ENCODE measurements around the gene NT5DC1.

- TF ChIP-seq, protein P1, sequence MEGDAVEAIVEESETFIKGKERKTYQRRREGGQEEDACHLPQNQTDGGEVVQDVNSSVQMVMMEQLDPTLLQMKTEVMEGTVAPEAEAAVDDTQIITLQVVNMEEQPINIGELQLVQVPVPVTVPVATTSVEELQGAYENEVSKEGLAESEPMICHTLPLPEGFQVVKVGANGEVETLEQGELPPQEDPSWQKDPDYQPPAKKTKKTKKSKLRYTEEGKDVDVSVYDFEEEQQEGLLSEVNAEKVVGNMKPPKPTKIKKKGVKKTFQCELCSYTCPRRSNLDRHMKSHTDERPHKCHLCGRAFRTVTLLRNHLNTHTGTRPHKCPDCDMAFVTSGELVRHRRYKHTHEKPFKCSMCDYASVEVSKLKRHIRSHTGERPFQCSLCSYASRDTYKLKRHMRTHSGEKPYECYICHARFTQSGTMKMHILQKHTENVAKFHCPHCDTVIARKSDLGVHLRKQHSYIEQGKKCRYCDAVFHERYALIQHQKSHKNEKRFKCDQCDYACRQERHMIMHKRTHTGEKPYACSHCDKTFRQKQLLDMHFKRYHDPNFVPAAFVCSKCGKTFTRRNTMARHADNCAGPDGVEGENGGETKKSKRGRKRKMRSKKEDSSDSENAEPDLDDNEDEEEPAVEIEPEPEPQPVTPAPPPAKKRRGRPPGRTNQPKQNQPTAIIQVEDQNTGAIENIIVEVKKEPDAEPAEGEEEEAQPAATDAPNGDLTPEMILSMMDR (IDR thresholded peaks at IDR 0.05; ENCODE audit: insufficient read depth, low read depth, low read length): no peak
- TF ChIP-seq EZH2 (IDR thresholded peaks at IDR 0.05; ENCODE audit: insufficient read depth, low read length): no peak
Measured at GRCh38 chr6:116074732-116075390, 25.8 kb upstream of the NT5DC1 start.

All from astrocyte (in vitro differentiated cells and primary cell).